GM18526 (cell line): ENCODE results near the gene RGS6.

Experiments used
- POLR2A ChIP-seq: IDR thresholded peaks from 3 replicates; pipeline ENCODE4 v1.6.1; 2011; ENCODE audit not compliant: insufficient read length; ENCODE audit errors: extremely low read depth

The RGS6 gene

DNA sequence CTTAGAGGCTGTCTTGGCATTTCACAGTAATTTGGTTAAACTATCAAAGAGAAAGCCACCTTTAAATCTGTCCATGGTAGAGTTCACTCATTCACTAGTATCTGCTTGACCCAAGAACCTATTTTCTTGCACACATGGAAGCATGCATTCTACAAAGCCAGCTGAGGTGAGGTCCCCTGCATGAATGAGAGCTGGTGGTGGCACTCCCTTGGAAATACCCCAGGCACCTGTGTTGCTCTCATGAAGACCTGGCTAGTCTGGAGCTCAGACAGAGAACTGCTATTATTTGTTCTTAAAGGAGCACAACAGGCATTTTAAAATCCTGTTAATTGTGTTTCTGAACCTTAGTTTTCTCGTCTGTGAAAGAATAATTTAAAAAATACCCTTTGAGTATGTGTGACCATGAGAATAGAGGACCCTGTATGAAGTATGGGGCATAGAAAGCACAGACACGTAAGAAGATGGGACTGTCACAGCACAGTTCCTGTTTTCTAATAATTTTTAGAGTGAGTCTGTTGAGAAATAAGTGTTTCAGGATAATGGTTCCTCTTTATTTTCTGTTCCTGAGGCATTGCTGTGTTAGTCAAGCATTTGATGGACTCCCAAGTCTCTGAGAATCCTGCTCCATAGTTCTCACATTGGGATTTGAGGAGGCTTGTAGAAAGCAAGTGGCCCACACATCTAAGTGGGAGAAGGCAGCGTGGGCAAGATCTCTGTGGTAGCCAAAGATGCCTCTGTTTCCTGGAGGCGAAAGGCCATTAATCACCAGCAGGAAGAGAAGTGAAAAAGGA lies 10.9 kb downstream of the RGS6 start:
- TF ChIP-seq POLR2A: no peak

DNA sequence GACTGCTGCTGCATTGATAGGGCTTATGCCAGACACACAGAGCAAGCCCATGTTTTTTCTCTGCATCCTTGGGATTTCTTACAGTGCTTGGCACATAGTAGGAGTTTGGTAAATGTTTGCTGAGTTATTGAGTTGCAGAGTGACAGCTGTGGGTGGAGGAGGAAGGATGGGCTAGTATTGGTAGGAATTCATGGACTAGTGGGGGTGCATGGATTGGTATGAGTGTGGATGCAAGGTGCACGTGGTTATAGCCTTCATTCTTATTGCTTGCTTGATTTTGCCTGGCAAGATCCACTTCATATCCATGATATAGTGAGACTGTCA lies 11.4 kb downstream of the RGS6 start:
- no peak for TF ChIP-seq POLR2A

DNA sequence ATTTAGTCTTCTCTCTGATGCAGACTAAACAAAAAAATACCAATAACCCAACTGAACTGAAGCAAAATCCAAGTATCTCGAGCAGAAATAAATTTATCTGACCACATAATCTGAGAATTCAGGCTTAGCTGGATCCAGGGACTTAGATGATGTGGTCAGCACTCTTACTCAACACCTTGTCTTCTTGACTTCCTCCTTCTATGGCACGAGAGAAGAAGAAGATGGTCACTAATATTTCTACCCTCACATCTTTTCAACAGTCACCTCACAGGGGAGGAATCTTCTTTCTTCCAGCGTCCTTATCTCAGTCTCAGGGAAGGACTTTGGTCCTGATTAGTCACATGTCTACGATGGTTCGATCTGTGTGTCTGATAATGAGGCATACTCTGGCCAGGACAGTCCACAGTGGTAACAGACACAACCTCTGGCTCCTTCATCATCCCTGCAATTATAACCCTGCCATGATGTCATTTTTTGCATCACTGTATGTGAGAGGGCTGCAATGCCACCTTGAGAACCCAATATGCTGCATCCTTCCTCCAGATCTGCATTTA lies 15.8 kb downstream of the RGS6 start:
- TF ChIP-seq POLR2A: no peak

DNA sequence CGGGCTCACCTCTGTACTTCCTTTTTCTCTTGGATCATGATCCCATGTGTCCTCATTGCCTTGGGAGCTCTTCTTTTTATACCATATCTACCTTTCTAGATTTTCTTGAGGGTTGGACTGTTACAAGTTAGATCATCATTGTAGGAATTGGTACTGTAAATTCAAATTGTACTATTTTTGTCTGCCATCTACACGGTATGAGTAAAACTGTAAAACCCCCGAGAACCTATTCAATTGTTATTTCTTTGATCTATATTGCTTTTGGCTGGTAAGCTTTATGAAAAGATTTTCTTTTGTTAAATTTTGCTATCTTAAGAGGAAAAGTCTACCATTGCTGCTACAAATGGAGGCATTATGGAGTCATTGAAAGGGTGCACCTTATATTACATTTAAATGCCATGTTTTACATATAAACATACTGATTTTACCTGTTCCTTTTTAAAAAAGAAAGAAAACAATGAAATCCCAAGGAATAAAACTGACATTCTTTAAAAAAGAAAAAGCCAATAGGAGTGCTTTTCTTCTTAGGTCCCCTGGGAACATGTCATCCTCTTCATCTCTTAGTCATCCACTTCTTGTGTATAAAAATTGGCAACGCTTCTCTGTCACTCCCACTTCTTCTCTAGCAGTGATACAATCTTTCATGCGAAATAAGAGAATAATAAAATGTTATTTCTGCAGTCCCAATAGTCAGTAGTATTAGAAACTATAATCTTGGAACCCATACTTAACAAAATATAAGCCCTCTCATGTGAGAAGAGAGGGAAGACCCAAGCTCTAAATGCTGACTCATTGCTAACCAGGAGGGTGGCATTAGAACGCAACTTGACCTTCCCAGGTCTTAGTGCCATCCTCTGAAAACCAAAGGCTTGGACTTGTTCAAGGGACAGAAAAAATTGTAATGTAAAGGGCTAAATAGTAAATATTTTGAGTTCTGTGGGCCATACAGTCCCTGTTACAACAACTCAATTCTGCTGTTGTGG lies 20.4 kb downstream of the RGS6 start:
- TF ChIP-seq POLR2A: no peak

DNA sequence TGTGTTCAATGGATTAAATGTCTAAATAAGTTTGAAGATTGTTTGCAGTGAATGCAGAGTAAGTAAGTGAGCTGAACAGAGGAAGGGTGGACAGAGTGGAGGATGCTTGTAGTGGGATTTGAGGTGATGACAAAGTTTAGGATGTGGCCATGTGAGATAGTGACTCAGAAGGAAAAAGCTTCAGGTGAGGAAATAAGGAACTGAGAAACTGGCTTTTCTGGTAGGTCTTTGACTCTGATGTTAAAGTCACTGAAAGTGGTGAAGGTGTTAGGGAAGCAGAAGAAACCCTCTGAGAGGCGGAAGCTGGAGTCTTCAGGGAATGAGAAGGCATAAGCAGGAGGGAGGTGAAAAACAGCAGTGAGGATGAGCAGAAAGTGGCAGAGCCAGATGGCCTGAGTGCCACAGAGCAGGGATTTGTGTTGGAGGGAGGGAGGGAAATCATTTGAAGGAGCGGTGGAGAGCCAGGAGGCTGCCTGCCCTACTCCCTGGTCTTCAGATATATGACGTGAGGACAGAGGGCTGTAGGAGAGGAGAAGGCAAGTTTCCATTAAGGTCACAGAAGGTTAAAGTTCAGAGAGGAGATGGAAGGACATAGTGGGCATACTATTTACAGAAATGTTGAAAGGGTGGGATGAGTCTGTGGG lies 24.8 kb downstream of the RGS6 start:
- no peak for TF ChIP-seq POLR2A

DNA sequence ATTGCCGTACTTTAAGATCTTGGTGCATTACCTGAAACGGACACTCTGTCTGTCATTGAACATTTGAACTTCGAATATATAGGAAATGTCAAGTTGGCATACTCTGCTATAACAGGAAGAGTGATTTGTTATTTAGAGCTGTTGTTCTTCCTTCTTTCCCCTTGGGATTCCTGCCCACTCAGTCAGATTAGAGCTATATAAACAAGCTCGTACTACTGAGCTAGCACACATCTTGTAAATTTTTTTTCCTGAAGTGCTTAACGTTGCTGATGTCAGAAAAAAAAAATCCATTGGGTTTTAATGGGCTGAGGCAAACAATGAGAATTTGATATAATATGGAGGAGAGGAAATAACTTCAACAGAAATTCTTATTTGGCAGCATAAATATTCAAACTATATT lies 26.8 kb downstream of the RGS6 start:
- TF ChIP-seq POLR2A: no peak

DNA sequence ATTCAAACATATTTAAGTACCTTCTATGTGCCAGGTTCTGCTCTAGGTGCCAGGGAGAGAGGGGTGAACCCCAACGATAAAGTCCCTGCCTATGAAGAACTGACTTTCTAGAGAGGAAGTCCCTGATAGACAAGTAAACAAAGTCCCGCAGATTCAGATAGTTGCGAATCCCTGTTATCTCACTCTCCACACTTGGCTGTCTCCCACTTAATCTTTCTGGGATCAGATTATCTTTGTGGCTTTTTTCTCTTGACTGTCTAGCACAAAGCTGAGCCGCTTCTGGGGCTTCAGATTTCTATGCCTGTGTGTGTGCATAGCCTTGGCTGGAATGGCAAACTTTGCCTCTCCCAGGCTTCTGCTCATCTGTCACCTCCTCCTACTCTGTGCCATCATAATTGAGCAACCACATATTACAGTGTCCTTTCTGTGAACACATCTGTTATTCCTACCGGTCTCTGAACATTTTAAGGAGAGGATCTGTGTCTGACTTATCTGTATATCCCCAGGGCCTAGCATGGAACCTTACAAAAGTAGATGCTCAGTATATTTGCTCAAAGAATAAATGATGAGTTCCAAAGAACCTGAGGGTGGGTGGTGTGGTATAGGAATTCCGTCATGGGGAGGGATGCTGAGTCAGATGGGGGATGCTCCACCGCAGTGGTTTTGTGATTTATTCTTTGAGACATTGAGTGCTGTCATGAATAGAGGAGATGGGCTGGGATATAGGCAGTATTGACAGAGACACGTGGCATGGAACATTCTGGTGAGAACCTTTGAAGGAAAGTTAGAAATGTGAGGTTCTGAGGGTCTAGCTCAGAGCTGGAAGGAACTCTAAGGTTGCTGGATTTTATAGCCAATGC lies 28.5 kb downstream of the RGS6 start:
- no peak for TF ChIP-seq POLR2A

DNA sequence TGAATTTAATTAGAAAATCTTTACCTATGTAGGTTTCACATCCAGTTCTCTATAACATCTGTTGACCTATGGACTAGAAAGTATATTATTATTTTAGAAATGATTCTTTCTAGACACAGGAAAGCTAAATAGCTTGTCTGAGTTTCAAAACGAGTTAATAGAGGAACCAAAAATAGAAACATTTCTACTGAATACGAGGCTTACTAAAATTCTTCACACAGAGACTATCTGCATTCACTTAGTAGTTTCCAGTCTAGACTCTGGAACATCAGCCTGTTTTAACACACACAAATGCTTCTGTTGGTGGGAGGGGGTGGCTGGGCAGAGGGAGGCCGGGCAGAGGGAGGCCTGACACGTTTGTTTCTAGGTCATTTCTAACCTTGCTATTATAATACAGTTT lies 29.7 kb downstream of the RGS6 start:
- no peak for TF ChIP-seq POLR2A

DNA sequence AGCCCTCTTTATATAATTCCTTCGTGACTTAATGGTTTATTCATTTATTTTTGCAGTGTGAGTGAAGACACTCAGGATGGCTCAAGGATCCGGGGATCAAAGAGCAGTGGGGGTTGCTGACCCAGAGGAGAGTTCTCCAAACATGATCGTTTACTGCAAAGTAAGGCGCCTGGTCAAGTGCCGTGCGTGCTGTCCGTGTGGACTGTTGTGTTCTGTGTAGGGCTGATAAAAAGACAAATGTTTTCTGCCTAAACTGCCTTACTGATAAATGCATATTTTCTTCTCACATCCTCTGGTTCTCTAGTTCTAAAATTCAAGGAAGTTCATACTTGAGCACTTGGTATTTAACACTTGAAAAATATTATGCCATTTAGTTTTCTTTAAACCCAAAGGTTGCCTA lies 32.5 kb downstream of the RGS6 start:
- no peak for TF ChIP-seq POLR2A

DNA sequence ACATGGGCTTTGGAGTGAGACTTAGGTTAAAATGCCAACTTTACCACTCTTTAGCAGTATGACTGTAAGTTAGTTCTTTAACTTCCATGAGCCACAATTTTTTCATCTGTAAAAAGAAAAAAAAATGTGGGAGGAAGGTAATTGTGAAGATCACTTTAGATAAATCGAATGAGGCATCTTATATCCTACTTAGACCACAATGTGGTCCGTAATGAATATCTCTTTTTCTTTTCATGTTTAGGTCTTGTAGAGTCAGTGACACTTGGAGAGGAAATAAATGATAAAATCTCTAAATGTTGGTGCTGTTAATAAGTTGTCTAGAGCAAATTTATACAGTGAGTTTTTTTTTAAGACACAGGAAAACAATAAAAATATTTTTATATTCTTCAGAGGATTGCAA lies 34.3 kb downstream of the RGS6 start:
- no peak for TF ChIP-seq POLR2A

DNA sequence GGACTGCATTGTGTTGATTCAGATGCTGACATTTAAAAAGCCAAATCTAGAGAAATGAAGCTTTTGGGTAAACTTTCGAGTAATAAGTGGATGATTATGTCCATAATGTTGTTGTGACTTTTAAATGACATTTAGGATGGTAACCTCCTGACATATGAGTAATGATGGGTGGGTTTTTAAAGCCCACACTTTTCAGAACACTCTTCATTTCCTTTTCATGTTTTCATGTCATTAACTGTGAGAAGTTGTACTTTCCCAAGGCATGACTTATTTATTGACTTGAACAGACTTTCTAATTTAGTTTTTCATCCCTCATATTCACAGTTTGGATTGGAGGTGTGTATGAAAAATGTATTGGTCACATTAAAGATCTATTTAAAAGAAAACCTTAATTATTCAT lies 35.5 kb downstream of the RGS6 start:
- no peak for TF ChIP-seq POLR2A

DNA sequence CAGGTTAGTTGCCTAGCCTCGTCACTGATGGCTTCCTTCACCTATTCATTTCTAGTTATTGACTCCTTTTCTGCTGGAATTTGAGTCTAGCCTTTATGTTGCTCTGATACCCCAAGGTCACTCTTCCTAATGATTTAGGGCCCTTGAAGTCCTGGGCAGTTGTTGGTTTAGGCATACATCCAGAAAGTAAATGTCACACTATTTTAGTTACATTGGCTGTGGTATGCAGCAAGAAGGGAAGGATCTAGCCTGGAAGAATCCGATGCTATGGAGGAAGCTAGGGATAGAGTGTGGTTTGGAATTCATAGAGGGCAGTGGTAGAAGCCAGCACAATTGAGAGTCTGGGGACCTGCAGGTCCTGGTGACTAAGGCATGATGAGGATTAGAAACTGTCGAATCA lies 38.0 kb downstream of the RGS6 start:
- TF ChIP-seq POLR2A: no peak

DNA sequence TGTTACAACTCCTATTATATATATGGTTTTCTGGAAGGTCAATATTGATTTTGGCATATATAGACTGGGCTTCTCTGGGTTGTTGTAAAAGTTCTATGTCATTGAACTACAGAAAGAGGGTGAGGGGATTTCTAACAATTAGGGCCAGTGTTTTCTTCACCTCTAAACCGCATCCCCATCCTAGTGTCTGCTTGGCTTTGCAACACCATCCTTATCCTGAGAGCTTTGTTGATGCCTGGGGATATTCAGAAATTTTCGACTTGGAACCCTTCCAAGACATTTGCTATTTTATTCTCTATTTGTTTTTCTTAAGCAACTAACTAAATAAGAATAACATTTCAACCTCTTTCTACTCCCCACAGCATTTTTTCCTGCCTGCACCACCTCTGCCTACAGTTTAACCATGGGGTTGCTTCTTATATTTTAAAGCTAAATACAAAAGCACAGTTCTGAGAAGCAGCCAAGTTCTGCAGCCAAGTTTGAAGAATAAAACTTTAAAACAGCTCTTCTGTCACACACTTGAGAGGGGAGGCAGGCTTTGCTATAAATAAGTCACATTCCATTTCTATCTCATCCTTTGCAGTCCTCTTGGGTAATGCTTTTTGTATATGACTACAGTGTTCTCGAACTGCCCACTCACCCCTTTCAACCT lies 53.4 kb downstream of the RGS6 start:
- TF ChIP-seq POLR2A: no peak

DNA sequence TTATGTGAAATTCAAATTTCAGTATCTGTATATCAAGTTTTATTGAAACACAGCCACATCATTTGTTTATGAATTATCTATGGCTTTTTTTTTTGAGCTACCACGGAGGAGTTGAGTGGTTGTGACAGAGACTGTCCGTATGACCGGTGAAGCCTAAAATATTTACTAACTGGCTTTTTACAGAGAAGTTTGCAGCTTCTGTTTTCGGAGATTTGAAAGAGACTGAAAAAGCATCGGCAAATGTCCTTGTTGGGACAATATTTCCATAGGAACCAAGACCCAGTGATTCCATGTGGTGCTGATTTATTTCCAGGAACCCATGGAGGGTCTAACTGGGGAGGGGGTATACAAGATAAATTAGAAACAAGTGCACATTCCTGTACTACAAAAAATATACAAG lies 56.2 kb downstream of the RGS6 start:
- no peak for TF ChIP-seq POLR2A
